ENCODE data around the gene DISP3. TPM values are rescaled to one million over a fixed set of nuclear protein-coding genes. Genes with fewer than 3 reads are reported as not detected.
"Not testable (repeated sequence)": the region's sequence is repeated elsewhere in the genome, so short reads cannot be mapped to it uniquely, and the experiment has no call there.

DISP3 gene
- total and polyA plus RNA-seq, 2 experiments from 2014 or later: 0.10 TPM; not detected in 1

- Histone ChIP-seq H2AFZ (no peak overlapping the region), H3K36me3 (replicated peaks; ENCODE audit: insufficient read depth, low read depth) (no peaks in the 10 kb centered on the region), H3K27me3 (peaks cover 9% of the 10 kb centered on the region), H3K9me2 (replicated peaks; ENCODE audit: insufficient read depth) (no peaks in the 10 kb centered on the region), H3K79me2 (no peaks in the 10 kb centered on the region), H3K4me1 (ENCODE audit: insufficient read depth) (no peaks in the 10 kb centered on the region), H3K4me2 (no peak overlapping the region), H3K27ac (no peak overlapping the region), H3K9me3 (ENCODE audit: low read depth) (no peaks in the 10 kb centered on the region), H4K20me1 (ENCODE audit: insufficient read depth, poor library complexity, severe bottlenecking) (no peaks in the 10 kb centered on the region), H3K4me3 (no peak overlapping the region)
- TF ChIP-seq CTCF (IDR thresholded peaks at IDR 0.05; ENCODE audit: poor library complexity) (no peak), EZH2phosphoT487 (IDR thresholded peaks at IDR 0.05; ENCODE audit: low read depth, severe bottlenecking, unreplicated experiment) (no peak), EZH2 (IDR thresholded peaks at IDR 0.05; ENCODE audit: borderline replicate concordance) (no peak)
- WGBS (ENCODE audit: low lambda C conversion rate, missing lambda C conversion rate): 71% methylated on average over 7 of the region's 7 CpGs
- DNase-seq (ENCODE audit: low spot score): no peak
Observed at GRCh38 chr1:11578004-11578403, 99.0 kb downstream of the DISP3 start.

- Histone ChIP-seq H3K27me3 (peaks cover 9% of the 10 kb centered on the region), H4K20me1 (ENCODE audit: insufficient read depth, poor library complexity, severe bottlenecking) (no peaks in the 10 kb centered on the region), H3K9me3 (ENCODE audit: low read depth) (no peaks in the 10 kb centered on the region), H2AFZ (no peak overlapping the region), H3K4me1 (ENCODE audit: insufficient read depth) (no peaks in the 10 kb centered on the region), H3K27ac (no peak overlapping the region), H3K79me2 (no peaks in the 10 kb centered on the region), H3K9me2 (replicated peaks; ENCODE audit: insufficient read depth) (no peaks in the 10 kb centered on the region), H3K36me3 (replicated peaks; ENCODE audit: insufficient read depth, low read depth) (no peaks in the 10 kb centered on the region), H3K4me3 (no peak overlapping the region), H3K4me2 (no peak overlapping the region)
- TF ChIP-seq CTCF (IDR thresholded peaks at IDR 0.05; ENCODE audit: poor library complexity) (no peak), EZH2 (IDR thresholded peaks at IDR 0.05; ENCODE audit: borderline replicate concordance) (no peak), EZH2phosphoT487 (IDR thresholded peaks at IDR 0.05; ENCODE audit: low read depth, severe bottlenecking, unreplicated experiment) (no peak)
- WGBS (ENCODE audit: low lambda C conversion rate, missing lambda C conversion rate): 68% methylated on average over 8 of the region's 8 CpGs
- DNase-seq (ENCODE audit: low spot score): no peak
Observed at GRCh38 chr1:11579506-11579905, 100.6 kb downstream of the DISP3 start.

DNA sequence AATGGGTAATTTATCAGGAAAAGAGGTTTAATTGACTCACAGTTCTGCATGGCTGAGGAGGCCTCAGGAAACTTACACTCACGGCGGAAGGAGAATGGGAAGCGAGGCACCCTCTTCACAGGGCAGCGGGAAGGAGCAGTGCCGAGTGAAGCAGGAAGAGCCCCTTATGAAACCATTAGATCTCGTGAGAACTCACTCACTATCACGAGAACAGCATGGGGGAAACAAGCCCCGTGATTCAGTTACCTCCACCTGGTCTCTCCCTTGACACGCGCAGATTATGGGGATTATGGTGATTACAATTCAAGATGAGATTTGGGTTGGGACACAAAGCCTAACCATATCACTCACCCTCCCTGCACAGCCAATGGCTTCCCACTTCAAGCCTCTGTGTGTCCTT, 101.1 kb downstream of the DISP3 start:
- not testable (repeated sequence) for H3K4me3 ChIP-seq; H3K36me3 ChIP-seq (replicated peaks; ENCODE audit: insufficient read depth, low read depth); H4K20me1 ChIP-seq (ENCODE audit: insufficient read depth, poor library complexity, severe bottlenecking); H3K27ac ChIP-seq; H3K9me2 ChIP-seq (replicated peaks; ENCODE audit: insufficient read depth); H3K9me3 ChIP-seq (ENCODE audit: low read depth); H3K4me1 ChIP-seq (ENCODE audit: insufficient read depth); H2AFZ ChIP-seq; H3K4me2 ChIP-seq; H3K79me2 ChIP-seq; DNase-seq (ENCODE audit: low spot score); H3K27me3 ChIP-seq
- 74% methylated on average over 10 of the region's 10 CpGs for WGBS (ENCODE audit: low lambda C conversion rate, missing lambda C conversion rate)

- Histone ChIP-seq H3K36me3 (replicated peaks; ENCODE audit: insufficient read depth, low read depth) (no peaks in the 10 kb centered on the region), H2AFZ (no peak overlapping the region), H3K27ac (no peak overlapping the region), H4K20me1 (ENCODE audit: insufficient read depth, poor library complexity, severe bottlenecking) (no peaks in the 10 kb centered on the region), H3K9me3 (ENCODE audit: low read depth) (no peaks in the 10 kb centered on the region), H3K79me2 (no peaks in the 10 kb centered on the region), H3K9me2 (replicated peaks; ENCODE audit: insufficient read depth) (no peaks in the 10 kb centered on the region), H3K4me3 (no peak overlapping the region), H3K4me2 (no peak overlapping the region), H3K27me3 (peaks cover 9% of the 10 kb centered on the region), H3K4me1 (ENCODE audit: insufficient read depth) (no peaks in the 10 kb centered on the region)
- DNase-seq (ENCODE audit: low spot score): no peak
- no peak for TF ChIP-seq EZH2 (IDR thresholded peaks at IDR 0.05; ENCODE audit: borderline replicate concordance)
- 75% methylated on average over 8 of the region's 8 CpGs for WGBS (ENCODE audit: low lambda C conversion rate, missing lambda C conversion rate)
Observed at GRCh38 chr1:11581445-11581991, 102.6 kb downstream of the DISP3 start.

All from hepatocyte (in vitro differentiated cells).